H1 (cell line): ENCODE data around the gene NOL3. TPM values are rescaled to one million over a fixed set of nuclear protein-coding genes. Genes with fewer than 3 reads are reported as not detected.

ENCODE experiments used
- CTCF ChIA-PET: fragments of 300-600 bp; sonication (Branson Sonifier 250); formaldehyde crosslinking; loops from one replicate; lab custom pipeline; 2021; ENCODE audit not compliant: partially characterized antibody; lab: Charles Lee
- POLR2A ChIA-PET: fragments of 300-600 bp; sonication (Branson Sonifier 250); formaldehyde crosslinking; loops from one replicate; lab custom pipeline; 2021; ENCODE audit warnings: inconsistent platforms; ENCODE audit not compliant: partially characterized antibody; lab: Charles Lee
- DNase-seq, 2 experiments: peaks; one replicate each; pipeline versions ENCODE4 v3.0.0 to v3.0.0-alpha.2; 2010 to 2022; ENCODE audit warnings: low spot score in 2 of 2, low read depth in 1 of 2, mixed read lengths in 1 of 2
- FAIRE-seq: peaks from 2 replicates; lab custom pipeline; 2011; peaks lifted over from hg19 to GRCh38; lab: Jason Lieb, UNC
- H2AFZ ChIP-seq: 2 replicates; pipeline ENCODE4 v1.8.1; 2012; ENCODE audit warnings: low read length, inconsistent platforms
- H2AK5ac ChIP-seq: 2 replicates; pipeline ENCODE4 v1.6.1; 2013; ENCODE audit warnings: low read depth, low read length
- H2BK120ac ChIP-seq: replicated peaks from 2 replicates; pipeline ENCODE3; 2013; ENCODE audit warnings: low read depth, low read length, inconsistent platforms
- H2BK12ac ChIP-seq: 2 replicates; pipeline ENCODE4 v1.6.1; 2013; ENCODE audit warnings: low read depth, low read length
- H2BK15ac ChIP-seq: 2 replicates; pipeline ENCODE4 v1.6.1; 2013; ENCODE audit warnings: low read length
- H2BK20ac ChIP-seq: 2 replicates; pipeline ENCODE4 v1.6.1; 2013; ENCODE audit warnings: low read length
- H2BK5ac ChIP-seq: 2 replicates; pipeline ENCODE4 v1.6.1; 2013; ENCODE audit warnings: low read depth, low read length
- H3K14ac ChIP-seq: 2 replicates; pipeline ENCODE4 v1.6.1; 2013; ENCODE audit warnings: inconsistent platforms; ENCODE audit not compliant: insufficient read length
- H3K18ac ChIP-seq: 2 replicates; pipeline ENCODE4 v1.6.1; 2013; ENCODE audit warnings: low read length; ENCODE audit errors: extremely low read depth
- H3K23ac ChIP-seq: 2 replicates; pipeline ENCODE4 v1.6.1; 2013; ENCODE audit warnings: inconsistent platforms; ENCODE audit not compliant: insufficient read length
- H3K23me2 ChIP-seq: 2 replicates; pipeline ENCODE4 v1.6.1; 2013; ENCODE audit warnings: low read depth, low read length
- H3K27ac ChIP-seq: 2 replicates; pipeline ENCODE4 v1.6.1; 2011; ENCODE audit warnings: low read depth, low read length, inconsistent platforms
- H3K27me3 ChIP-seq, 4 experiments: replicated peaks in 1 of 4; 1 replicate in 1 of 4; 2 replicates in 3 of 4; pipeline versions ENCODE4 v1.6.1 to v1.8.1; 2011 to 2013; ENCODE audit warnings: low read length in 3 of 4, mild to moderate bottlenecking in 3 of 4, inconsistent platforms in 2 of 4, mixed read lengths in 2 of 4, moderate library complexity in 1 of 4; ENCODE audit not compliant: control insufficient read depth in 3 of 4, insufficient read depth in 3 of 4; ENCODE audit errors: extremely low read depth in 1 of 4
- H3K36me3 ChIP-seq, 4 experiments: 2 replicates each; pipeline versions ENCODE4 v1.6.1 to v1.8.1; 2011 to 2013; ENCODE audit warnings: mild to moderate bottlenecking in 4 of 4, low read length in 3 of 4, moderate library complexity in 2 of 4, control low read depth in 1 of 4, inconsistent platforms in 1 of 4; ENCODE audit not compliant: insufficient read depth in 4 of 4, control insufficient read depth in 2 of 4
- H3K4ac ChIP-seq: replicated peaks from 2 replicates; pipeline ENCODE3; 2013; ENCODE audit warnings: low read length, low read depth, mixed read lengths, inconsistent platforms; ENCODE audit not compliant: insufficient read length
- H3K4me1 ChIP-seq, 4 experiments: replicated peaks in 1 of 4; 1 replicate in 1 of 4; 2 replicates in 3 of 4; pipeline versions ENCODE4 v1.6.1 to v1.8.1; 2011 to 2013; ENCODE audit warnings: low read length in 3 of 4, inconsistent platforms in 2 of 4, mixed read lengths in 1 of 4; ENCODE audit not compliant: insufficient read depth in 4 of 4, control insufficient read depth in 3 of 4
- H3K4me2 ChIP-seq, 2 experiments: 2 replicates each; pipeline versions ENCODE4 v1.6.1 to v1.8.1; 2011 to 2013; ENCODE audit warnings: low read depth in 2 of 2, low read length in 2 of 2, control low read depth in 1 of 2, inconsistent platforms in 1 of 2, mild to moderate bottlenecking in 1 of 2; ENCODE audit not compliant: insufficient read depth in 1 of 2
- H3K4me3 ChIP-seq, 4 experiments: fragments of 200-600, 300-600 bp in 1 of 4; sonication (generic), shearing (Covaris generic), sonication (Bioruptor Twin) in 1 of 4; 2 replicates each; pipeline versions ENCODE4 v1.5.1 to v1.8.1; 2011 to 2016; ENCODE audit warnings: low read length in 4 of 4, low read depth in 3 of 4, control low read depth in 2 of 4, inconsistent platforms in 2 of 4, mild to moderate bottlenecking in 2 of 4, mixed read lengths in 1 of 4, moderate library complexity in 1 of 4; ENCODE audit not compliant: insufficient read depth in 2 of 4; ENCODE audit errors: extremely low read depth in 1 of 4
- H3K56ac ChIP-seq: replicated peaks from 2 replicates; pipeline ENCODE3; 2013; ENCODE audit warnings: low read depth, mild to moderate bottlenecking, mixed read lengths, low read length, inconsistent platforms; ENCODE audit not compliant: insufficient read length
- H3K79me1 ChIP-seq: 2 replicates; pipeline ENCODE4 v1.6.1; 2013; ENCODE audit warnings: low read depth, low read length, control low read depth
- H3K79me2 ChIP-seq, 2 experiments: 2 replicates each; pipeline versions ENCODE4 v1.6.1 to v1.8.1; 2012 to 2013; ENCODE audit warnings: low read length in 2 of 2, mild to moderate bottlenecking in 2 of 2, inconsistent platforms in 1 of 2; ENCODE audit not compliant: insufficient read depth in 2 of 2, control insufficient read depth in 1 of 2
- H3K9ac ChIP-seq, 4 experiments: replicated peaks in 1 of 4; 1 replicate in 1 of 4; 2 replicates in 3 of 4; pipeline versions ENCODE4 v1.6.1 to v1.8.1; 2011 to 2013; ENCODE audit warnings: low read depth in 3 of 4, low read length in 3 of 4, control low read depth in 2 of 4, mild to moderate bottlenecking in 2 of 4, moderate library complexity in 2 of 4, inconsistent platforms in 1 of 4; ENCODE audit errors: extremely low read depth in 1 of 4
- H3K9me3 ChIP-seq, 2 experiments: 2 replicates each; pipeline versions ENCODE4 v1.6.1 to v1.8.1; 2012 to 2013; ENCODE audit warnings: mild to moderate bottlenecking in 2 of 2, moderate library complexity in 2 of 2, control low read depth in 1 of 2, inconsistent platforms in 1 of 2, low read depth in 1 of 2, low read length in 1 of 2, mixed read lengths in 1 of 2; ENCODE audit not compliant: insufficient read depth in 2 of 2
- H4K20me1 ChIP-seq, 2 experiments: replicated peaks in 1 of 2; 2 replicates each; pipeline versions ENCODE3 to v1.8.1; 2011 to 2013; ENCODE audit warnings: inconsistent platforms in 2 of 2, low read length in 2 of 2, mild to moderate bottlenecking in 1 of 2; ENCODE audit not compliant: insufficient read depth in 2 of 2, control insufficient read depth in 1 of 2
- H4K5ac ChIP-seq: 2 replicates; pipeline ENCODE4 v1.6.1; 2013; ENCODE audit warnings: low read length, low read depth, mixed read lengths, inconsistent platforms; ENCODE audit not compliant: insufficient read length
- H4K8ac ChIP-seq: 2 replicates; pipeline ENCODE4 v1.8.0; 2013; ENCODE audit warnings: mild to moderate bottlenecking, moderate library complexity, low read length, inconsistent platforms; ENCODE audit not compliant: insufficient read depth; ENCODE audit errors: extremely low read depth
- H4K91ac ChIP-seq: replicated peaks from 2 replicates; pipeline ENCODE3; 2013; ENCODE audit warnings: low read length, mixed read lengths, inconsistent platforms; ENCODE audit not compliant: insufficient read length
- CEBPB ChIP-seq: IDR thresholded peaks from 2 replicates; pipeline ENCODE4 v1.6.1; 2012; ENCODE audit warnings: low read depth, low read length
- GABPA ChIP-seq: IDR thresholded peaks from 2 replicates; pipeline ENCODE4 v1.6.1; 2011; ENCODE audit warnings: mild to moderate bottlenecking, low read length, moderate library complexity, borderline replicate concordance; ENCODE audit not compliant: insufficient read depth
- HDAC6 ChIP-seq: IDR thresholded peaks from one replicate; pipeline ENCODE4 v1.7.1; 2012; ENCODE audit warnings: low read depth, mild to moderate bottlenecking, inconsistent platforms, low read length, moderate library complexity
- NANOG ChIP-seq: IDR thresholded peaks from 2 replicates; pipeline ENCODE4 v1.6.1; 2011; ENCODE audit warnings: low read length, low read depth, mild to moderate bottlenecking, inconsistent platforms; ENCODE audit not compliant: insufficient read depth, poor library complexity, severe bottlenecking
- POU5F1 ChIP-seq: IDR thresholded peaks from 2 replicates; pipeline ENCODE4 v1.6.1; 2011; ENCODE audit warnings: low read depth, mild to moderate bottlenecking, low read length, moderate library complexity
- SAP30 ChIP-seq: fragments of 300-600 bp; sonication (generic); IDR thresholded peaks from 2 replicates; pipeline ENCODE4 v1.7.1; 2012; ENCODE audit warnings: low read length, moderate library complexity, mild to moderate bottlenecking, inconsistent platforms; ENCODE audit not compliant: insufficient read depth, insufficient replicate concordance
- TBP ChIP-seq: IDR thresholded peaks from 2 replicates; pipeline ENCODE4 v1.6.1; 2011; ENCODE audit warnings: low read depth, low read length, improper control_type of control experiment
- TCF12 ChIP-seq: IDR thresholded peaks from 2 replicates; pipeline ENCODE4 v1.6.1; 2011; ENCODE audit warnings: low read depth, mild to moderate bottlenecking, low read length
- TEAD4 ChIP-seq: IDR thresholded peaks from 2 replicates; pipeline ENCODE4 v1.6.1; 2012; ENCODE audit warnings: low read depth, low read length, inconsistent platforms, mixed read lengths
- ZNF274 ChIP-seq: IDR thresholded peaks from 2 replicates; pipeline ENCODE4 v1.7.0; 2012; ENCODE audit warnings: low read length, borderline replicate concordance; ENCODE audit errors: extremely low read depth
- WGBS, 2 experiments: shearing (Covaris generic) in 1 of 2; methylation state at CpG; one replicate each; pipeline versions ENCODE4 v1.1.6 to v1.1.7; 2013 to 2015; ENCODE audit warnings: low lambda C conversion rate in 2 of 2, mixed read lengths in 2 of 2, inconsistent platforms in 1 of 2, low coverage in 1 of 2, missing lambda C conversion rate in 1 of 2; ENCODE audit not compliant: insufficient replicate concordance in 2 of 2, insufficient coverage in 1 of 2, insufficient read length in 1 of 2; ENCODE audit errors: extremely low coverage in 1 of 2, missing lambda C conversion rate in 1 of 2; 5-methylcytosine and 5-hydroxymethylcytosine counted together
- polyA plus RNA-seq, 7 experiments: library from polyadenylated mRNA; depleted of rRNA in 3 of 7; stranded (reverse) in 5 of 7; unstranded in 2 of 7; fragments of >200 nt in 5 of 7; fragments of 200-250 nt in 2 of 7; gene quantifications; 1 replicate in 5 of 7; 2 replicates in 1 of 7; 4 replicates in 1 of 7; pipeline versions ENCODE4 v1.2.1 to v1.2.3, GENCODE V29; 2011 to 2013; ENCODE audit warnings: missing spikeins in 2 of 7, mixed read lengths in 2 of 7
- total RNA-seq: library from RNA; stranded (reverse); fragmentation: NEBNext Ultra II Directional; extraction: Animal tissue kit (Norgen Biotek cat#: 25700); gene quantifications from 2 replicates; pipeline ENCODE4 v1.2.1, GENCODE V29; 2021

NOL3 gene
- total and polyA plus RNA-seq, 2 of the 8 experiments (the other 6 are each of a cell fraction or from before 2014, with no cell fraction given), result 2.2 to 4.6 TPM

DNA sequence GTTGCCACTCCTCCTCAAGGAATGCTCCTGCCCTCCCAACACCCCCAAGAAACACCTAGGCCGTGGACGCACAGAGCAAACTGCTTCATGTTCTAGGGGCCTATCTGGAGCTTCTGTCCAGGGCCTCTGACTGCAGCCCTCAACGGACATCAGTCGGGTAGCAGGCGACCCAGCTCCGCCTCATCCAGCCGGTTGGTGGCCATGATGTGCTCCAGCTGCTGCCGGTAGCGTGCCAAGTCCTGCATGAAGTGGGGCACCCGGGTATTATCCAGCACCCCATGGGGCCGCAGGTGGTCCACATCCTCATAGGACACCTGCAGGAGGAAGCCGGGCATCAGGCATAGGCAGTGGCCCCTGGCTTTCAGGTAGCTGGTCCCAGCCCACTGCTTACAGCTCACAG is 6.3 kb downstream of the NOL3 start:
- Histone ChIP-seq H3K4me1 (peaks cover 0 to 24% (median 21%) of the 10 kb centered on the region in 4 experiments; a peak in 5 of 7 replicates), H3K56ac (no peak overlapping the region), H2BK5ac (no peak overlapping the region), H3K9me3 (no peaks in the 10 kb centered on the region), H3K4me2 (no peak overlapping the region), H2BK12ac (no peak overlapping the region), H2BK20ac (no peak overlapping the region), H4K8ac (no peak overlapping the region), H3K79me1 (no peaks in the 10 kb centered on the region), H2AFZ (no peak overlapping the region), H3K27ac (no peak overlapping the region), H3K18ac (no peak overlapping the region), H4K91ac (no peak overlapping the region), H3K9ac (no peak overlapping the region), H2AK5ac (no peak overlapping the region), H3K4me3 (no peak overlapping the region), H3K27me3 (peaks cover 38 to 66% (median 63%) of the 10 kb centered on the region in 4 experiments), H4K5ac (no peak overlapping the region), H2BK120ac (no peak overlapping the region), H3K4ac (no peak overlapping the region), H3K23me2 (peaks cover 17% of the 10 kb centered on the region), H3K36me3 (no peaks in the 10 kb centered on the region), H3K14ac (no peak overlapping the region), H3K23ac (no peak overlapping the region), H4K20me1 (peaks cover 7 to 24% of the 10 kb centered on the region in 2 experiments), H3K79me2 (no peaks in the 10 kb centered on the region), H2BK15ac (no peak overlapping the region)
- POLR2A ChIA-PET, result interaction anchor here (1.1 to 7.3 kb wide), 7 partner anchors 10 to 158 kb away, joined by 3 to 59 read pairs (median 7); partner anchors contain the start of genes B3GNT9, FBXL8, HSF4 and TRADD
- DNase-seq (no peak), FAIRE-seq (no peak)
- CTCF ChIA-PET, result interaction anchor here (0.6 to 19.3 kb wide), 10 partner anchors 8 to 248 kb away, joined by 3 to 291 read pairs (median 6); partner anchors contain the start of genes B3GNT9, ELMO3, EXOC3L1 and FBXL8
- 88% methylated on average over 12 of the region's 12 CpGs; no CpG with 5 or more reads in 1 of the 2 experiments for WGBS, 2 experiments
- no peak for TF ChIP-seq TCF12
- no peak for TF ChIP-seq SAP30
- no peak for TF ChIP-seq TEAD4
- no peak for TF ChIP-seq ZNF274
- no peak for TF ChIP-seq HDAC6
- no peak for TF ChIP-seq CEBPB
- TF ChIP-seq GABPA, result no peak
- no peak for TF ChIP-seq NANOG
- no peak for TF ChIP-seq TBP
- no peak for TF ChIP-seq POU5F1
